GM18505 (cell line): Measurements from ENCODE around the gene ARHGAP24.

Source experiments
- ATAC-seq: cut with Tn5 transposase; IDR thresholded peaks from one replicate; pipeline ENCODE4 v1.9.1; 2021; ENCODE audit not compliant: unreplicated experiment
- POLR2A ChIP-seq: IDR thresholded peaks from 4 replicates; pipeline ENCODE4 v1.6.1; 2011; ENCODE audit warnings: borderline replicate concordance; ENCODE audit not compliant: insufficient read depth, insufficient read length; ENCODE audit errors: extremely low read depth

ARHGAP24 gene

GRCh38 chr4:85676050-85676425 is 201.1 kb downstream of the ARHGAP24 start:
- no peak for ATAC-seq

GRCh38 chr4:85676850-85677590 is 202.1 kb downstream of the ARHGAP24 start:
- no peak for ATAC-seq
- TF ChIP-seq POLR2A = no peak

More at GRCh38 chr4:85676050-85676425, 201.1 kb downstream of the ARHGAP24 start:
- no peak for TF ChIP-seq POLR2A

DNA sequence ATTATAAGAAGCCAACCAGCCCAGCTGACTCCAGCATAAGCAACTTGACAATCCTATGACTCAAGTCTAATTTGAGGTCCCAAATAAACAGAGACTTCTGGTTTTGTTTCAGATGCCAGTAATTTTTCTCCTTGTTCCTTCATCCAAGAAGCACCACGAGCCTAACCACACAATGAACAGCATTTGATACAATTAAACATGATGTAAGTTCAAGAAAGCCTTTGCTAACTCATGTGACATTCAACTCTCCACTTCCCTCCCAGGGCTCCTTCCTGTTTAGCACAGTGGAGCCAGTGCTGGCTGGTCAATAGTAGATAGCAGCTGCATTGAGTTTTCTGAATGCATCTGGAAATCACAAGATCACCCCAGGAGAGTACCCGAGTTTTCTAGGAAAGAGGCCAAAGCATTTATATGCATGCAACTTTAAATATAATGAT is 206.3 kb downstream of the ARHGAP24 start:
- no peak for TF ChIP-seq POLR2A
- peak; percentile 61 for ATAC-seq

DNA sequence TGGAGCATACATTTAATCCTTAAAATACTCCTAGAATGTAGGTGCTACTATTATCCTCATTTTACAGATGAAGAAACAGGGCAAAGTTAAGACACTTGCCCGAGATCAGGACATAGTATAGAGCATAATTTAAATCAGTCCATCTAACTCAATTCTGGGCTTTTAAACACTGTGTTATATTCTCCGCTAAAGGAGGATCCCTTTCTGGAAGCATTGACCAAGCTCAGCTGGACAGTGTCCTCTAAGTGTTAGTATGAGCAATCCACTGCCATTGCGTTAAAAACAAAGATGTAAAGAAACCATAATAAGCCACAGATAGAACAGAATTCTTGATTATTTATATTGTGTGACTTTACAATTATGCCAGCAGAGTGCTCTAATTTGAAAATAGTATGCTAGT is 207.0 kb downstream of the ARHGAP24 start:
- TF ChIP-seq POLR2A = no peak
- no peak for ATAC-seq

- no peak for TF ChIP-seq POLR2A
- no peak for ATAC-seq
Observed at GRCh38 chr4:85682391-85682790, 207.4 kb downstream of the ARHGAP24 start.

GRCh38 chr4:85684676-85685075 is 209.7 kb downstream of the ARHGAP24 start:
- TF ChIP-seq POLR2A = no peak
- ATAC-seq = no peak

DNA sequence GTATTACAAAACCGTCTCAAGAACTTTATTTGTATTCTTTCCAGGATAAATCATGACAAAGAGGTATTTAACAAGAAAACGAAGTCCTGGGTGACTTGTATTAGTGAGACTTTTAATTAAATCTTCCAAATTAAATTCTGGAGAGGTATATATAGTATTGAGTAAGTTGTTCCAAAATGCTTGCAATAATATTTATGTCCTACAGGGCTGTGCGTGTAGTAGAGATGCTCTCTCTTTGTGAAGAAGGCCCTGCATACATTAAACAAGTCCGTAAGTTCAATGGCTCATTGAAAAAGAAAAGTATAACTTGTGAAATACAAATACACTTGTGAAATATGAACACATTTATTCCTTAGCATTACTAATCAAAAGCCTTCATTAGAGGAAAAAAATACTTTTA is 211.4 kb downstream of the ARHGAP24 start:
- TF ChIP-seq POLR2A = no peak
- ATAC-seq = no peak

DNA sequence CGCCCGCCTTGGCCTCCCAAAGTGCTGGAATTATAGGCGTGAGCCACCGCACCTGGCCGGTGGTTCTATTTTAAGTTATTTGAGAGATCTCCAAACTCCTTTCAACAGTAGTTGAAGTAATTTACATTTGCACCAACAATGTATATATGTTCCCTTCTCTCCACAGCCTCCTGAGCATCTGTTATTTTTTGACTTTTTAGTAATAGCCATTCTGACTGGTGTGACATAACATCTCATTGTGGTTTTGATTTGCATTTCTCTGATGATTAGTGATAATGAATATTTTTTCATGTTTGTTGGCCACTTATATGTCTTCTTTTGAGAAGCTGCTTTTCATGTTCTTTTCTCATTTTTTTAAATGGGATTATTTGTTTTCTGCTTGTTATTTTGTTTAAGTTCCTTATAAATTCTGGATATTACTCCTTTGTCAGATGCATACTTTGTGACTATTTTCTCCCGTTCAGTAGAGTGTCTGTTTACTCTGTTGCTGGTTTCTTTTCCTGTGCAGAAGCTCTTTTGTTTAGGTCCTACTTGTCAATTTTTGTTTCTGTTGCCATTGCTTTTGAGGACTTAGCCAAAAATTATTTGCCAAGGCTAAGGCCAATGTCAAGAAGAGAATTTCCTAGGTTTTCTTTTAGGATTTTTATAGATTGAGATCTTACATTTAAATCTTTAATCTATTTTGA is 213.2 kb downstream of the ARHGAP24 start:
- no peak for ATAC-seq
- no peak for TF ChIP-seq POLR2A

DNA sequence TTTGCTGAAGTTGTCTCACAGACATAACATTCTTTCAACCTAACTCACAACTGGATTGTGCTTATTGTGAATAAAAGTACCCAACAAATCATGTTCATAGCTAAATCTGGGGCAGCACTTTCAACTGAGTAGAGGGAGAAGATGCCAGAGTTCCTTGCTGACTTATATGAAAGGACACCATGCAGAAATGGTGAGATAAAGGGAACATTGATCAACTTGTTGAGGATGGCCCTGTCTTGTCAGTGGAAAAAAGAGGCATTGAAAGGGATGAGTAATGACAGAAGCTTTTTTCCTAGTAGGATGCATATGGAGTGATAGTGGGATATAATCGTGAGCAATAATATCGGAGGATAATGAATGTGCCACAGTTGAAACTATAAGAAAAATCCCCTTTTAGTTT is 221.7 kb downstream of the ARHGAP24 start:
- no peak for TF ChIP-seq POLR2A
- ATAC-seq = no peak

DNA sequence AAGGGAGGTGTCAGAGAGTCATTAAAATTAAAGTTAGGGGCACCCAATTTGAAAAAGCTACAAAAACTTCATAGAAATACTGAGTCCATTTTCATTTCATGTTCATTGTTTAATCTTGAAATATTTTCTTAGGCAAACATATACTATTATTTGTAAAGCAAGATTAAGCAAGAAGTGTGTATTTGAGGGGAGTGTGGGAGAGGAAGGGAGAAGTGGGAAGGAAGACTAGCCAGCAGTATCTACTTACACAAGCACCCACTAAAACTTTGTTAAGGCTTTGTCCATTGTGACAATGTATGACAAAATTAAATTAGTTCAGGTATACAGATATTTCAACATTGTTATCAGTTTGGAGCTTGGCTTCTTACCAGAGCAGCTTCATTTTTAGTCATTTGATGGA is 222.9 kb downstream of the ARHGAP24 start:
- no peak for ATAC-seq

GRCh38 chr4:85700362-85700761 is 225.4 kb downstream of the ARHGAP24 start:
- TF ChIP-seq POLR2A = no peak
- no peak for ATAC-seq

More for the DNA sequence above, 222.9 kb downstream of the ARHGAP24 start:
- TF ChIP-seq POLR2A = no peak

GRCh38 chr4:85701861-85702321 is 226.9 kb downstream of the ARHGAP24 start:
- peak; percentile 98 for ATAC-seq
- no peak for TF ChIP-seq POLR2A

- no peak for TF ChIP-seq POLR2A
- no peak for ATAC-seq
Observed at GRCh38 chr4:85703096-85703495, 228.1 kb downstream of the ARHGAP24 start.

GRCh38 chr4:85707611-85708010 is 232.7 kb downstream of the ARHGAP24 start:
- TF ChIP-seq POLR2A = no peak
- ATAC-seq = peak; percentile 82
